A549 (cell line): Measurements from ENCODE around the gene SLC17A7.

Experiments used
- CHD4 ChIP-seq: fragments of 200-600 bp; sonication (generic); IDR thresholded peaks from 2 replicates; pipeline ENCODE4 v1.6.1; 2016; ENCODE audit warnings: antibody characterized with exemption, mild to moderate bottlenecking, borderline replicate concordance
- EP300 ChIP-seq, 2 experiments: fragments of >200 bp; sonication (Bioruptor Twin); formaldehyde crosslinking; IDR thresholded peaks; 2 replicates in 1 of 2; 3 replicates in 1 of 2; pipeline ENCODE4 v1.6.1; 2016 to 2017
- NFE2L2 ChIP-seq: fragments of 150-350 bp; conservative IDR thresholded peaks from 2 replicates; pipeline ENCODE4 v1.6.1; 2014; ENCODE audit warnings: low read length
- POLR2A ChIP-seq: IDR thresholded peaks from 2 replicates; pipeline ENCODE4 v1.6.1; 2012; ENCODE audit warnings: mild to moderate bottlenecking, low read length
- POLR2AphosphoS2 ChIP-seq: conservative IDR thresholded peaks from 2 replicates; pipeline ENCODE4 v1.6.1; 2012; ENCODE audit warnings: low read length, improper control_type of control experiment, inconsistent platforms
- RFX5 ChIP-seq: fragments of 450-650 bp; IDR thresholded peaks from 2 replicates; pipeline ENCODE4 v1.7.1; 2014; ENCODE audit warnings: antibody characterized with exemption, mild to moderate bottlenecking, moderate library complexity
- TF ChIP-seq, protein P1 (sequence below): fragments of >200 bp; sonication (Bioruptor Twin); formaldehyde crosslinking; IDR thresholded peaks from 3 replicates; pipeline ENCODE4 v1.5.1; 2016
- TF ChIP-seq, protein P2 (sequence below): IDR thresholded peaks from 2 replicates; pipeline ENCODE4 v1.6.1; 2012

DNA sequence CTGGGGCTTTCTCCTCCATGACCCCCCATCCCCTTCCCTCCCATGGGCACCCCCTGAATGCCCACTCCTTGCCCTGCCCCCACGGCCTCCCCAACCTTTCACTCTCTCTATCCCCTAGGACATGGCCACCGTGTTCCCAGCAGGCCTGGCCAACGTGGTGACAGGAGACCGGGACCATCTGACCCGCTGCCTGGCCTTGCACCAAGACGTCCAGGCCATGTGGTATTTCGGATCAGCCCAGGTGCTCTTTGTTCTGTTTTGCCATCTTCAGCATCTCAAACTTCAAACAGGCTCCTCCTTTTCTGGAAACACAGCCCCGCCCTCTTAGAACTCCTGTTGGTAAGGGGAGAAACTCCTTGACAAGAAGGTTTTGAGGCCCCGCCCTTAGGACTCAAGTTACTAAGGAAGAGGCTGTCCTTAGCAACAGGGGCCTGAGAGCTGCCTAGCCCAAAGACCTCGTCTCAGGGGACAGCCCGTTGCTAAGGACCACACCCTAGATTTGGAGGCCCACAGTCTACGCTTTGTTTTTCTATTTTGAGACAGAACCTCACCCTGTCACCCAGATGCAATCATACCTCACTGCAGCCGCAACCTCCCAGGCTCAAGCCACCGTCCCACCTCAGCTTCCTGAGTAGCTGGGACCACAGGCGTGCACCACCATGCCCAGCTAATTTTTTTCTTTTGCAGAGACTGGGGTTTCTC lies 27.6 kb upstream of the SLC17A7 start:
- TF ChIP-seq, protein P1, sequence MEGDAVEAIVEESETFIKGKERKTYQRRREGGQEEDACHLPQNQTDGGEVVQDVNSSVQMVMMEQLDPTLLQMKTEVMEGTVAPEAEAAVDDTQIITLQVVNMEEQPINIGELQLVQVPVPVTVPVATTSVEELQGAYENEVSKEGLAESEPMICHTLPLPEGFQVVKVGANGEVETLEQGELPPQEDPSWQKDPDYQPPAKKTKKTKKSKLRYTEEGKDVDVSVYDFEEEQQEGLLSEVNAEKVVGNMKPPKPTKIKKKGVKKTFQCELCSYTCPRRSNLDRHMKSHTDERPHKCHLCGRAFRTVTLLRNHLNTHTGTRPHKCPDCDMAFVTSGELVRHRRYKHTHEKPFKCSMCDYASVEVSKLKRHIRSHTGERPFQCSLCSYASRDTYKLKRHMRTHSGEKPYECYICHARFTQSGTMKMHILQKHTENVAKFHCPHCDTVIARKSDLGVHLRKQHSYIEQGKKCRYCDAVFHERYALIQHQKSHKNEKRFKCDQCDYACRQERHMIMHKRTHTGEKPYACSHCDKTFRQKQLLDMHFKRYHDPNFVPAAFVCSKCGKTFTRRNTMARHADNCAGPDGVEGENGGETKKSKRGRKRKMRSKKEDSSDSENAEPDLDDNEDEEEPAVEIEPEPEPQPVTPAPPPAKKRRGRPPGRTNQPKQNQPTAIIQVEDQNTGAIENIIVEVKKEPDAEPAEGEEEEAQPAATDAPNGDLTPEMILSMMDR: no peak
- TF ChIP-seq POLR2A: no peak
- no peak for TF ChIP-seq RFX5
- TF ChIP-seq, protein P2, sequence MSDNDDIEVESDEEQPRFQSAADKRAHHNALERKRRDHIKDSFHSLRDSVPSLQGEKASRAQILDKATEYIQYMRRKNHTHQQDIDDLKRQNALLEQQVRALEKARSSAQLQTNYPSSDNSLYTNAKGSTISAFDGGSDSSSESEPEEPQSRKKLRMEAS: no peak
- no peak for TF ChIP-seq NFE2L2
- TF ChIP-seq POLR2AphosphoS2: no peak
- TF ChIP-seq CHD4: no peak
- TF ChIP-seq EP300 (IDR thresholded peaks at IDR 0.05): no peak
